ENCODE data around the gene RAB36. TPM values are rescaled to one million over a fixed set of nuclear protein-coding genes. Genes with fewer than 3 reads are reported as not detected.

The RAB36 gene
- total RNA-seq, 1 experiment from 2014 or later = 1.4 TPM

DNA sequence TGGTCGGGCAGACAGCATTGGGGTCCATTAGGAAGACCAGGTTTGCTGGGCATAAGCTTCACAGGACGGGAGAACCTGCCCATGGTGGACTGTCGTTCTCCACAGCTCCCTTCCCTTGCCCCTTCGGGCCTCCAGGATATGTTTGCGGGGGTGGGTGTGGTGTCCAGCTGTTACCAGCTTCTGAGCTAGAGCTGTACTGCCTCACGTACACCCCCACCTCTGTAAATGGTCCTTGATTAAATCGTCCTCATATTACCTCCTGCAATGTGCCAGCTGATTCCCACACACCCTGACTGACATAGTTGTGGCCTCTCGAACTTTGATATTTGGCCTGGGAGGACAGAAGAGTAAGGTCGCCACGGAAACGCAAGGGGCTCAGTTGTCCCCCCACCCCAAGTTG, 18.8 kb downstream of the RAB36 start:
- Histone ChIP-seq H3K9me3 (ENCODE audit: control insufficient read depth, low read depth, low read length) (no peaks in the 10 kb centered on the region), H2AK5ac (ENCODE audit: insufficient read length, low read length) (no peak overlapping the region), H3K27ac (ENCODE audit: insufficient read length, low read depth, low read length) (no peak overlapping the region), H2BK120ac (ENCODE audit: low read depth, low read length, poor library complexity, severe bottlenecking) (no peak overlapping the region), H3K79me1 (ENCODE audit: insufficient read depth, low read depth, low read length, poor library complexity, severe bottlenecking) (no peaks in the 10 kb centered on the region), H2BK20ac (ENCODE audit: low read depth, low read length, poor library complexity, severe bottlenecking) (no peak overlapping the region), H4K8ac (replicated peaks; ENCODE audit: insufficient read length, low read depth, low read length) (no peak overlapping the region), H4K5ac (ENCODE audit: insufficient read length, low read depth, low read length) (no peak overlapping the region), H3K23me2 (ENCODE audit: insufficient read length, low read depth, low read length, poor library complexity, severe bottlenecking) (no peaks in the 10 kb centered on the region), H3K4me1 (ENCODE audit: insufficient read depth, low read length) (no peaks in the 10 kb centered on the region; the same call in 1 of the 2 replicates), H3K4me2 (ENCODE audit: insufficient read depth, insufficient read length, low read length) (no peak overlapping the region), H2BK12ac (ENCODE audit: insufficient read length, low read depth, low read length) (no peak overlapping the region), H3K14ac (ENCODE audit: insufficient read depth, low read length) (no peak overlapping the region), H3K27me3 (ENCODE audit: insufficient read depth, low read length) (no peaks in the 10 kb centered on the region), H3K18ac (ENCODE audit: insufficient read length, low read depth, low read length) (no peak overlapping the region), H4K20me1 (ENCODE audit: control insufficient read depth, insufficient read depth, insufficient read length) (no peaks in the 10 kb centered on the region), H3T11ph (ENCODE audit: low read length) (no peak overlapping the region), H3K56ac (ENCODE audit: insufficient read length, low read depth, low read length) (no peak overlapping the region), H3K79me2 (ENCODE audit: insufficient read depth, low read length) (no peaks in the 10 kb centered on the region), H3K23ac (ENCODE audit: insufficient read length, low read depth, low read length) (no peak overlapping the region), H3K4ac (ENCODE audit: low read depth, low read length) (no peak overlapping the region), H3K9ac (ENCODE audit: extremely low read depth, insufficient read length, low read length) (no peak overlapping the region), H2BK5ac (ENCODE audit: insufficient read length, low read length) (no peak overlapping the region), H2BK15ac (ENCODE audit: low read depth, low read length) (no peak overlapping the region), H4K91ac (ENCODE audit: insufficient read length, low read depth, low read length) (no peak overlapping the region), H2AFZ (ENCODE audit: low read length) (no peak overlapping the region)
- H3K4me1 Mint-ChIP-seq = peaks cover 7 to 31% of the 10 kb centered on the region in 2 experiments
- WGBS (ENCODE audit: extremely low coverage, insufficient read length, low lambda C conversion rate) = no CpG with 5 or more reads among the region's 11 CpGs
- no peaks in the 10 kb centered on the region for H3K9me3 Mint-ChIP-seq
- no peaks in the 10 kb centered on the region; a peak in 1 of 7 replicates for H3K36me3 Mint-ChIP-seq (ENCODE audit: insufficient read depth in 1 of 3, low read depth in 3 of 3)
- peaks cover 12% of the 10 kb centered on the region for H3K27me3 Mint-ChIP-seq (ENCODE audit: low read depth)
- no peak for DNase-seq
- no peak overlapping the region for H3K27ac Mint-ChIP-seq
- TF ChIP-seq, protein P1, sequence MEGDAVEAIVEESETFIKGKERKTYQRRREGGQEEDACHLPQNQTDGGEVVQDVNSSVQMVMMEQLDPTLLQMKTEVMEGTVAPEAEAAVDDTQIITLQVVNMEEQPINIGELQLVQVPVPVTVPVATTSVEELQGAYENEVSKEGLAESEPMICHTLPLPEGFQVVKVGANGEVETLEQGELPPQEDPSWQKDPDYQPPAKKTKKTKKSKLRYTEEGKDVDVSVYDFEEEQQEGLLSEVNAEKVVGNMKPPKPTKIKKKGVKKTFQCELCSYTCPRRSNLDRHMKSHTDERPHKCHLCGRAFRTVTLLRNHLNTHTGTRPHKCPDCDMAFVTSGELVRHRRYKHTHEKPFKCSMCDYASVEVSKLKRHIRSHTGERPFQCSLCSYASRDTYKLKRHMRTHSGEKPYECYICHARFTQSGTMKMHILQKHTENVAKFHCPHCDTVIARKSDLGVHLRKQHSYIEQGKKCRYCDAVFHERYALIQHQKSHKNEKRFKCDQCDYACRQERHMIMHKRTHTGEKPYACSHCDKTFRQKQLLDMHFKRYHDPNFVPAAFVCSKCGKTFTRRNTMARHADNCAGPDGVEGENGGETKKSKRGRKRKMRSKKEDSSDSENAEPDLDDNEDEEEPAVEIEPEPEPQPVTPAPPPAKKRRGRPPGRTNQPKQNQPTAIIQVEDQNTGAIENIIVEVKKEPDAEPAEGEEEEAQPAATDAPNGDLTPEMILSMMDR (conservative IDR thresholded peaks at IDR 0.05) = no peak
- H3K4me3 Mint-ChIP-seq = no peak overlapping the region
